T-helper 2 cell treated with Interferon-gamma antibody and Interleukin-4, amounts not matched to agents 100 ng/mL and 5 ng/mL, for 36 hours (primary cell): ENCODE measurements around the gene LRRC8B. TPM values are rescaled to one million over a fixed set of nuclear protein-coding genes. Genes with fewer than 3 reads are reported as not detected.
"Not testable (repeated sequence)": the region's sequence is repeated elsewhere in the genome, so short reads cannot be mapped to it uniquely, and the experiment has no call there.

Source experiments
- intact Hi-C: fragments of 100-400 bp; cut with micrococcal nuclease; formaldehyde crosslinking; loops from one replicate; pipeline ENCODE4 v1.15.1; 2023
- total RNA-seq: library from RNA; stranded (reverse); gene quantifications from 2 replicates; pipeline ENCODE4 v1.2.3, GENCODE V29; 2022

Gene LRRC8B
- total RNA-seq, 1 donor from 2014 or later, result 20.0 TPM

DNA sequence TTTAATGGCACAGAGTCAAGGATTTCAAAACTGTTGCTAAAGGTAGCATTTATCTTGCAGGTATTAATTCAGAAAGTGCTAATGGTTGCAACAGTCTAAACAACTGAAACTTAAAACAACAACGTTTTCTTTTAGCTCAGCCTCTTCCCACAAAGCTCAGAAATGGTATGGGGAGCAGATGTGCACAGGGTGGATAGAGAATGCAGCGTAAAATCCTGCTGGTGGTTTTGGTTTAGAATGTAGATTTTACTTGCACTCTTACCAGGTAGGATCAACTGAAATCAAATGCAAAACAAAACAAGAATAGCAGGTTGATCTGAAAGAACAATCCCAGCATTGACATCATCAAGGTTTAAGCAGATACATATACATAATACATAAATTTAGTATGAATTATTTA, 104.5 kb downstream of the LRRC8B start:
- intact Hi-C loops, result no loop called here

DNA sequence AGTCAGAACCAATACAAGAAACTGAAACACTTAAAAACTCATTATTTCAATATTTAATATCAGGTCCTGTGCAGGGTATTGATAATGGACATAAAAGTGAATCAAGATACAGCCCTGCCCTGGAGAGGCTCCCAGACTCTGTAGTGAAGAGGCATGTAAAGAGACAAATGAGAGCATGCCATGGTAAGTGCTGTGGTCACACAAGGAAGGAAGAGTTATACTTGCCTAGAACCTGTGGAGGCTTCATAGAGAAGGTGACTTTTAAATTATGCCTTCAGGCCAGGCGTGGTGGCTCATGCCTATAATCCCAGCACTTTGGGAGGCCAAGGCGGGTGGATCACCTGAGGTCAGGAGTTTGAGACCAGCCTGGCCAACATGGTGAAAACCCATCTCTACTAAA, 105.0 kb downstream of the LRRC8B start:
- intact Hi-C loops, result not testable (repeated sequence)

DNA sequence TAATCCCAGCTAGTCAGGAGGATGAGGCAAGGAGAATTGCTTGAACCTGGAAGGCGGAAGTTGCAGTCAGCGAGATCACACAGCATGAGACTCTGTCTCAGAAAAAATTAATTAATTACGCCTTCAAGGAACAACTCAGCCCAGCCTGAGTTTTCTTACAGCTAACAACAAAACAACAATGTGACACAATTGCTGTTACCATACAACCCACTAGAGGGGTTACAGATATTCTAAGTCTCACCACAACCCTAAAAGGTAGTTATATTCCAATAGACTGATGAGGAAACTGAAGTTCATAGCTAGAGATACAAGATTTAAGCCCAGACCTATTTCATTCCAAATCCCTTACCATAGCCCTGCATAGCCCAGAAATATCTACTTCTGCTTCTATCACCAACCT, 105.4 kb downstream of the LRRC8B start:
- intact Hi-C loops, result loop anchor here (2.0 to 5.0 kb wide), 2 partner anchors 42 to 147 kb away; no protein-coding TSS in a partner anchor

DNA sequence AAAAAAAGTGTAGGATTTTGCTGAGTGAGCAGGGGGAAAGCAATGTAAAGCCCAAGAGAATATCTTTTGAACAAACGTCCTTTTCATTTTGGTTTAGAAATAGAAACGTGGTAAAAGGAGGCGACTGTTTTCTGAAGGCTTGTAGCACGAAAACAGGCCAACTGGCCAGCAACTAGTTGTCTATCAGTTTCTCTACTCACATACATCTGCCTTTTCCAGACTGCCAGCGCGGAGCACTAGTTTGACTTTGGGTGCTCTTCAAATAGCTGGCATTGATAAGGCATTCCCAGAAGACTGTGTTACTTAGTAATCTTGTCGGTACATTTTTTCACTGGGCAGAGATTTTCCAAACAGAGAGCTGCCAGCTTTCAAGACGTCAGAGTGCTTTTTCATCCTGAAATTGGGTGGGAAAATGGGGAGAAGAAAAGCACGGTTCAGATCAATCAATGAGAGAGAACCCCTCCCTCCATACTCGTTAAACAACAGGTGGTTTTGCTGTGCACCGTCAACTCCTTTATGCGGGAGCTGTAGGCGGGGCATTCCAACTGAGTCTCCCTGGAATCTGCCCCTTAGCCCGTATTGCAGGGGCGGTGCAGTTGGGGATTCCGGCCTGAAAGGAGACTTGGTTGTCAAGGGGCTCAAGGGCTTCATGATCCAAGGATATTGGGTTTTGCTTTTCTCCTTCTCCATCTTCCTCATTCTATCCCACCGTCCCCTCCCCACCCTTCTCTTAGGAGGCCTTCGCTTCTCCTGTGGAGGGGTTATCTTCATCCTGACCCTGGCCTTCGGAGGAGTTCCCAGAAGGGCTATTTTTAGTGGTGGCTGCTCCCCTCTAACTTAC, 107.4 kb downstream of the LRRC8B start:
- intact Hi-C loops, result loop anchor here (1.0 to 5.0 kb wide), 5 partner anchors 22 to 149 kb away; no protein-coding TSS in a partner anchor

DNA sequence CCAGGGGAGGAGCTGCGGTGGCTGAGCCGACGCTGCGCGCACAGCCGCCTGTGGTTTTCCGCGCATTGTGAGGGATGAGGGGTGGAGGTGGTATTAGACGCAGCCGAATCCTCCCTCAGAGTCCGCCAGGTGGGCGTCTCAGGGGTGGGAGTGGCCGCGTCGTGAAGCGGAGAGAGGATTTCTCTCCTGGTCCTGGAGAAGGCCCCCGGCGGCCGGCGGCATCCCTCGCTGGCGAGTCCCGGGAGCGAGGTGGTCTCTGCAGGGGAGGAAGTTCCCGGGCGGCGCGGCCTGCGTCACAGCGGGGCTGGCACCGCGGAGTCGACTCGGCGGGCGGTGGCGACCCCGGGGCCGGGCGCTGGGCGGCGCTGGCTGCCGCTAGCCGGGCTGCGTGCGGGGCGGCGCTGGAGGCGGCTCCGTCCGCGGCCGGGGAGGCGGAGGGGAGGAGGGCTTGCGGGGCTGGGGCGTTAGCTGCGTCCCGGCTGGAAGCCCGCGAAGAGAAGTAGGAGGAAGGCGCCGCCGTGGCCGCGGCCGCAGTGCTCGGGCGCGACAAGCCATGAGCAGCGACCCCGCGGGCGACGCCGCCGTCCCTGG, 108.1 kb downstream of the LRRC8B start, which contains the start of gene LRRC8C:
Gene LRRC8C (plus strand): TSS at position 464 of the 591 bp plus-strand sequence. CDS start 53,354 bp downstream, outside the sequence.
- intact Hi-C loops, result loop anchor here (1.0 to 5.0 kb wide), 6 partner anchors 25 to 211 kb away; no protein-coding TSS in a partner anchor

DNA sequence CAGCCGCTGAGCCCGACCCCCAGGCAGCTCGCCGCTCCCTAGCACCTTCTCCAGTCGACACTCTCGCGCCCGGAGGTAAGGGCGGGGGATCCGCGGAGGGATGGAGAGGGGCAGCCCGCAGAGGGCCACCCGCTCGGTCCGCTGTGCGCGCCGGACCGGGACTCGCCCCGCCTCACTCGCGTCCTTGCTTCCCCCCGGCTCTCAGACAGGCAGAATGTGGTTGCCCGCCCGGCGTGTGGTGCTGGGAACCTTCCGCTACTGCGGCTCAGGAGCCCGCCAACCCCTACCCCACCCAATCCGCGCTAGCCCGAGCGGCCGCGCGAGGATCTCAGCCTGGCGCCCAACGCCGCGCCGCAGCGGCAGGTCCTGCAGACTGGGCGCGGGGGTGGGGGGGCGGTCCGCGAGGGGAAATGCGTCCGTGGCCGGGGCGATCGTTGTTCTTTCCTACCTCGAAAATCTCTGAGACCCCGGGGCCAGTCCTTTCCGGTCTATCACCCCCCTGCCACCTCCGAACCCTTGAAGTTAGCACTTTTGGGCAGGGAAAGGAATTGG, 108.7 kb downstream of the LRRC8B start:
- intact Hi-C loops, result loop anchor here (1.0 to 5.0 kb wide), 4 partner anchors 39 to 210 kb away; no protein-coding TSS in a partner anchor

DNA sequence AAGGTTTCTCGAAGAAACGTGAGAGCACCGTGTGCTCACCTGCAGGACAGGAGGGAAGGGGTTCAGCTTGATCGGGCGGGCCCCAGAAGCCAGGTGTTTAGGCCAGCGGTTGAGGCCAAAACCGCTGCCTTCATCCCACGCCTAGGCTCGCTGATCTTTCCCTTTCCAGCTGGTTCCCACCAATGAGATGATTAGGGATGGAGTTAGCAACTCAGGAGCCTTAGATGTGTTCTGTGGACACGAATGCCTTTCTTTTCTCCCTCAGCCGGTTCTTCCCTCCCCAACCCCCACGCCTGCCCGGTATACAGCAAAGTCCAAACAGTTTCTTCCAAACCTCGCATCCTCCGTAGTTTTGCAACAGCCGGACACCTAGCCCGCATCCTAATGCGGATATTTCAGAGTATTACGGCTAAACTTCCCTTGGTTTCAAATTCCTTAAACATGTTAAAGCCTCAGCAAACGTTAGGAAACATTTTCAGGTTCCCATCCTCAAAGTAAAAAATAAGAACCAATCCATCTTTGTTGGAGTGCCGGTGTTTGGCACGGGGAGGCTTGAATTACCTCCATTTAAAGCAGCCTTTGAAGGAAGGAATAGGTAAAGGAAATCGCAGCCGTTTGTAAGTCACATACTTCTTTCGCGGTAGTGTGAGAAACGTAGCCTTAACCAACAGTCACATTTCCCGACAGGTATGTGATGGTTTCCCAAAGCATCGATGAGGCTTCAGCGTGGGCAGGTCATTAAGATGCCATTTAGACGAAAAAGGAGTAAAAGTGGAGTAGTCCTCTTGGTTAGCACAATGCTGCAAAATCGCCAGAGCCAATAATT, 109.4 kb downstream of the LRRC8B start:
- intact Hi-C loops, result loop anchor here (1.0 to 5.0 kb wide), 5 partner anchors 38 to 361 kb away; partner anchors contain the start of gene ZNF326

DNA sequence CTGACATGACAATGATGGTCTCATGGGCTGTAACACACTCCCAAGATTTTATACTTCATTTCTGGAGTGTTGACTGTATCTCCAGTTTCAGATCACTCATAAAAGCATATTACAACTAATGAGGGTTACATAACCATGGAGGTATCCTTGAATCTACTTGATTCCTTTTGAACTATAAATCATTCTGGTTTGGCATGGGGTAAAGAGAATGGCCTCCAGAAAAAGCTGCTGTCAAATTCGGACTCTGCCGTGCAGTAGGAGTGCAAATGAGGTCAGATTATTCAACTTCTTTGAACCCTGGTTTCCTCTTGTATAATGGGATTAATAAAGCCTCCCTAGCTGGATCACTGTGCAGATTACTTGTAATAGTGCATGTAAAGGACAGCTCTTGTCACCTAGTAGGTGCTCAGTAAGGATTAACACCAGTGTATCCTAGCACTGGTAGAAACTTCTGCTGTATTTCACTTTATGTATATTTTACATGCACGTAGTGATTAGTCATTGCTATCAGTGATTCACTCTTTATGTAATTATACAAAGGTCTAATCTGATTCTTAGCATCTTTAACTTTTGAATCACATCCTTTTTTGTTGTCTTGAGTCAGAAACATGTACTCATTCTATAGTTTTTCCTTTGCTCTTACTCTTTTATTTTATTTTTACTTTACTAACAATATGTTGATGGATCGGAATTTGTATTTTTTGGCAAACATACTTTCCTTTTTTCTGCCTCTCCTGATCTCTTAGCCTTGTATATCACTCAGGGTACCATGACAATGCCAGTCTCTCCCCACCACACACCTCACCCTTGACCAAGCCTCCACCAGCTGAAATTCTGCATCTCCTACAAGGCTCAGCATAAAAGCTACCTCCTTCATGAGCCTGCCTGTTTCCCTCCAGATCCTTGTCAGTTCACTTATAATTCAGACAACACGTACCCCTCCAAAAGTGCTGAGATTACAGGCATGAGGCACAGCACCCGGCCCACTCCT, 111.5 kb downstream of the LRRC8B start:
- intact Hi-C loops, result loop anchor here (2.0 kb wide), 2 partner anchors 15 to 359 kb away; partner anchors contain the start of gene ZNF326

DNA sequence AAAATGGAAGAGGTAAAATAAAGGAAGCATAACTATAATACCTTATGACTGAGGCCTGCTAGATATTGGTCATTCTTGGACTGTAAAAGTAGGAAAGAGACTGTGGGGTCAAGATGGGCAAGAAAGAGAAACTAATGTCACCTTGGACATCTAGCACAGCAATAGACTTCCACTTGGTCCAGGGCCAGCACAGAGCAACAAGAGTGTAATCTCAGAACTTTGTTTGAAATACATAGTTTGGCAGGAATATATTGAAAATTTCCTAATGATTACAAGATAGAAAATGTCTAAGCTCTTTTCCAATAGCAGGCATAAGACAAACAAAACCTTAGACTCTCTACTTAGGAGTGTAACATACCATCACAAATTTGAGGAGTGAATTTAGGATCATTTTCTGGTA, 112.9 kb downstream of the LRRC8B start:
- intact Hi-C loops, result loop anchor here (2.0 kb wide), 1 partner anchor 13 kb away; no protein-coding TSS in a partner anchor

DNA sequence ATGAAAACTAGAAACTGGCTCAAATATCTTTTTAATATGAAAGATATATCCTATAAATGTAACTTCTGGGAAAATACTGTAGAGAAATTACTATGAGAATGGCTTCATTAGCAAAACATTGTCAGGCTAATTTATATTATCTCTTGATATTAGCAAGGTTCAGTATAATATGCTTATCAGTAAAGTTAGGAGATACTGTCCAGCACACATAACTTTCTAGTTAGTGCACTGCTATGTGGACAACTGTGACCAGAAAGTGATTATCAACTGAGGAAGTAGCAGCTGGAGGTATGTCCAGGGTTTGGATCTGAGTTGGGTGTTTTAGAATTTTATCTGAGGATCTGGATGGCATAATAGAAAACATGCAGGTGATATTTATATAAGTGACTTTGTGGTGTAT, 115.8 kb downstream of the LRRC8B start:
- intact Hi-C loops, result no loop called here

DNA sequence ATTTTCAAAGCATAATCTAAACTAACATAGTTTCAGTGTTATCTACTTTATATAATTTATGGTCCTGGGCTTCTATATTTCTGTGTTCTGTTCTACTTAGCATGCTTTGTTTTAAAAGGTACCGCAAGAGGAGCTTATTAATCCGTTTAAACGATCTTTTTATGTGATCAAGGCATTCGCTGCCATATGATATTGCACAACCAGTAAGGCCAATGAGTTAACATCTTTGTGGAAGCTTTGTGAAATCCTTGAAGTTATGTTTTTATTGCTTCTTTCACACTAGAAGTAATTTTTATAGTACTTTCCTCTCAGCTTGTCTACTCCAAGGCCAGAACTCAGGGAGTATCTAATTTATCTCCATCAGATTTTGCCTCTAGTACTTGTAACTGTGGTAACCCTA, 117.2 kb downstream of the LRRC8B start:
- intact Hi-C loops, result no loop called here

DNA sequence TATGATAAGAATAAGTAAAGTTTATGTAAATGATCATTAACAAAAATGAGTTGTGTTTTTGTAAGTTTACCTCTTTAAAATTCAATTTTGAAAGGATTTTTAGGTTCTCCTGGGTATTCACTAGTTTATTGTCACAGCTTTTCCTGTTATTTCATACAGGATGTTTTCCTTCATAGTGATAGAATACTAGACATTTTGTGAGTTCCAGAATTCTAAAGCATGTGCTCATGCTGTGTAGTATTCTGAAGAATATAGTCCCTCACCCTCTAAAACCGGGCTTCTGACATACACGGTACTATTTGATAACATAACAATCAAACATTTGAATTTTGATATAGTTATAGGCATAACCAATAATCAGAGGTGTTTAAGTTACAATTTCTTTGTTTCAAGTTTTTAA, 118.9 kb downstream of the LRRC8B start:
- intact Hi-C loops, result no loop called here

DNA sequence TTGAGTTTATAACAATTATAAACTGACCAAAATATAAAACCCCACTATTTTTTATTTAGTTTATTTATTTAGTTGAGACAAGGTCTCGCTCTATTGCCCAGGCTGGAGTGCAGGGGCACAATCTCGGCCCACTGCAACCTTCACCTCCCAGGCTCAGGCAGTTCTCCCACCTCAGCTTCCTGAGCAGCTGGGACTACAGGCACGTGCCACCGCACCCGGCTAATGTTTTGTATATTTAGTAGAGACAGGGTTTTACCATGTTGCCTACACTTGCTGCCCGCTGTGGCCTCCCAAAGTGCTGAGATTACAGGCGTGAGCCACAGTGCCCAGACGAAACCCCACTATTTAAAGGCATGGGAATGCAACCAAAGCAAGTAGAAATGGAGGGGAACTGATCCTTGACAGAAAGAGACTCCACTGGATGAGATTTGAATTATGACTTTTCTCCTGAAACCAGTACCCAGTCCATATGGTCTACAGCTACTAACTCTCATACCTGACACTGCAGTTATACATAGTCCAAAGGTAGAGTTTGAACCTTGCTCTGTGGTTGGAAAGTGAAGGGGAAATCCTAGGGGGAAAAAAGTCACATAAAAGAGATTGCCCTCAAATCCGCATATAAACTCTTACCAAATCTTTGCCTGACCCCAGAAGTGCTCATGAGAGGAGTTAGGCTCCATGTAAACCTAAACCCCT, 119.6 kb downstream of the LRRC8B start:
- intact Hi-C loops, result no loop called here

DNA sequence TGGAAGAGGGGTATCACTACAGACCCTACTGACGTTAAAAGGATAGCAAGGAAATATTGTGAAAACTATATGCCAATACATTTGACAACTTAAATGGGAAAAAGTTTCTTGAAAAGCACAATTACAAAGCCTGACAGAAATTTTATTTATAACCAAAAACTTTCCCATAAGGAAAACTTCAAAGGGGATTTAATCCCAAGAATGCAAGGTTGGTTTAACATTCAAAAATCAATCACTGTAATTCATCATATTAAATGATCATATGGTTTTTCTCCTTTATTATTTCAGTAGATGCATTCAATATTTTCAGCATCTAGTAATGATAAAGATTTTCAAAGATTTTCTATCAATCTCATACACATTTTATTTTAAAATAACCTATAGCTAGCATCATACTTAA, 121.6 kb downstream of the LRRC8B start:
- intact Hi-C loops, result no loop called here

Other genes with a start within 250 kb of the LRRC8B start
- gene GBP6, start 160.8 kb upstream of the LRRC8B start, total RNA-seq, result 0.34 and 0.36 TPM in 2 replicates
- gene LRRC8C, start 108.3 kb downstream of the LRRC8B start, total RNA-seq, result 46.8 and 46.9 TPM in 2 replicates